HCT116 (cell line): ENCODE data around the gene CKLF. TPM values are rescaled to one million over a fixed set of nuclear protein-coding genes. Genes with fewer than 3 reads are reported as not detected.
A peak's percentile ranks its signal among the peaks of the same experiment; 100 is the strongest.

Source experiments
- ATAC-seq: fragments of 200-7000 bp; cut with Tn5 transposase; 2 replicates; pipeline ENCODE4 v1.9.1; 2020; ENCODE audit warnings: mild to moderate bottlenecking, moderate library complexity
- BruUV-seq: library from RNA; stranded (reverse); fragments of 400-500 nt; replicated peaks from 2 replicates; lab custom pipeline; 2021; lab: Mats Ljungman, UMichigan
- CTCF ChIA-PET: fragments of 300-600 bp; sonication (Branson Sonifier 250); formaldehyde crosslinking; loops from one replicate; lab custom pipeline; 2021; ENCODE audit warnings: antibody characterized with exemption; lab: Charles Lee
- POLR2A ChIA-PET: fragments of 300-600, 350-600 bp; sonication (Branson Sonifier 250); formaldehyde crosslinking; loops from one replicate; lab custom pipeline; 2021; ENCODE audit warnings: antibody characterized with exemption; lab: Charles Lee
- RAD21 ChIA-PET, 2 experiments: fragments of 300-600 bp; sonication (Branson Sonifier 250); formaldehyde crosslinking; loops; one replicate each; lab custom pipeline; 2023; ENCODE audit warnings: low total read pairs in 2 of 2; ENCODE audit not compliant: uncharacterized antibody in 2 of 2, unreplicated experiment in 2 of 2, low non-redundant PET in 1 of 2; lab: Charles Lee
- DNase-seq: peaks from one replicate; pipeline ENCODE4 v3.0.0-alpha.2; 2010; ENCODE audit warnings: low read depth, low spot score
- H2AFZ ChIP-seq: fragments of 200-600 bp; shearing (Covaris generic), sonication (generic); 2 replicates; pipeline ENCODE4 v1.6.1; 2017; ENCODE audit warnings: low read depth, mixed run types, mixed read lengths, antibody characterized with exemption, low read length; ENCODE audit not compliant: poor library complexity, severe bottlenecking
- H3K27ac ChIP-seq: 2 replicates; pipeline ENCODE4 v1.5.1; 2012; ENCODE audit warnings: low read depth, low read length
- H3K27me3 ChIP-seq: fragments of 200-600 bp; sonication (generic); 2 replicates; pipeline ENCODE4 v1.6.1; 2016; ENCODE audit warnings: mixed run types, low read length, mixed read lengths; ENCODE audit not compliant: insufficient read depth
- H3K36me3 ChIP-seq, 2 experiments: fragments of 200-500 bp in 1 of 2; fragments of 200-600 bp in 1 of 2; sonication (Bioruptor generic) in 1 of 2; sonication (generic) in 1 of 2; 2 replicates each; pipeline versions ENCODE4 v1.5.1 to v1.6.1; 2014 to 2016; ENCODE audit warnings: low read length in 2 of 2, inconsistent platforms in 1 of 2, mixed read lengths in 1 of 2, mixed run types in 1 of 2; ENCODE audit not compliant: insufficient read depth in 2 of 2, control insufficient read depth in 1 of 2
- H3K4me1 ChIP-seq, 2 experiments: fragments of 200-600 bp in 1 of 2; sonication (generic) in 1 of 2; 2 replicates each; pipeline versions ENCODE4 v1.5.1 to v1.6.1; 2012 to 2017; ENCODE audit warnings: low read length in 2 of 2, inconsistent platforms in 1 of 2, mild to moderate bottlenecking in 1 of 2, mixed read lengths in 1 of 2, mixed run types in 1 of 2, moderate library complexity in 1 of 2; ENCODE audit not compliant: insufficient read depth in 2 of 2, control insufficient read depth in 1 of 2
- H3K4me2 ChIP-seq: fragments of 200-600 bp; sonication (generic); 2 replicates; pipeline ENCODE4 v1.6.1; 2017; ENCODE audit warnings: mixed run types, low read length, mixed read lengths
- H3K4me3 ChIP-seq, 2 experiments: fragments of 200-600 bp in 1 of 2; sonication (generic) in 1 of 2; replicated peaks in 1 of 2; 2 replicates each; pipeline ENCODE4 v1.5.1; 2011 to 2016; ENCODE audit warnings: low read length in 2 of 2, control low read depth in 1 of 2, low read depth in 1 of 2, mild to moderate bottlenecking in 1 of 2, mixed read lengths in 1 of 2, mixed run types in 1 of 2
- H3K79me2 ChIP-seq: fragments of 200-600 bp; sonication (generic); 2 replicates; pipeline ENCODE4 v1.6.1; 2017; ENCODE audit warnings: mild to moderate bottlenecking, mixed run types, low read length, moderate library complexity, mixed read lengths; ENCODE audit not compliant: insufficient read depth
- H3K9ac ChIP-seq: fragments of 200-600 bp; sonication (generic); 2 replicates; pipeline ENCODE4 v1.6.1; 2016; ENCODE audit warnings: low read length, mixed read lengths
- H3K9me2 ChIP-seq: fragments of 200-600 bp; sonication (generic), shearing (Covaris generic); 2 replicates; pipeline ENCODE4 v1.6.1; 2017; ENCODE audit warnings: mixed run types, mild to moderate bottlenecking, moderate library complexity; ENCODE audit not compliant: insufficient read depth
- H3K9me3 ChIP-seq, 2 experiments: fragments of 200-500 bp in 1 of 2; fragments of 200-600 bp in 1 of 2; sonication (Bioruptor generic) in 1 of 2; sonication (generic) in 1 of 2; 2 replicates each; pipeline ENCODE4 v1.6.1; 2014 to 2017; ENCODE audit warnings: low read length in 2 of 2, mixed read lengths in 2 of 2, inconsistent platforms in 1 of 2, low read depth in 1 of 2, mild to moderate bottlenecking in 1 of 2, mixed run types in 1 of 2, moderate library complexity in 1 of 2; ENCODE audit not compliant: control insufficient read depth in 1 of 2, insufficient read depth in 1 of 2
- H4K20me1 ChIP-seq: fragments of 200-600 bp; sonication (generic), shearing (Covaris generic); 2 replicates; pipeline ENCODE4 v1.6.1; 2017; ENCODE audit warnings: mixed run types, mild to moderate bottlenecking, moderate library complexity; ENCODE audit not compliant: insufficient read depth
- CBX3 ChIP-seq: IDR thresholded peaks from 2 replicates; pipeline ENCODE4 v1.6.1; 2012; ENCODE audit warnings: low read depth
- CEBPB ChIP-seq: IDR thresholded peaks from 2 replicates; pipeline ENCODE4 v1.6.1; 2012; ENCODE audit warnings: low read depth
- ELF1 ChIP-seq: IDR thresholded peaks from 2 replicates; pipeline ENCODE4 v1.6.1; 2012; ENCODE audit warnings: low read depth, borderline replicate concordance
- EZH2phosphoT487 ChIP-seq: fragments of 200-600 bp; IDR thresholded peaks from 2 replicates; pipeline ENCODE4 v1.6.1; 2018; ENCODE audit warnings: antibody characterized with exemption, borderline replicate concordance
- FOSL1 ChIP-seq: IDR thresholded peaks from 2 replicates; pipeline ENCODE4 v1.6.1; 2012; ENCODE audit warnings: low read depth
- POLR2A ChIP-seq: IDR thresholded peaks from 2 replicates; pipeline ENCODE4 v1.7.0; 2011; ENCODE audit warnings: borderline replicate concordance; ENCODE audit not compliant: insufficient read depth, insufficient read length; ENCODE audit errors: extremely low read depth
- POLR2AphosphoS5 ChIP-seq: IDR thresholded peaks from 2 replicates; pipeline ENCODE4 v1.6.1; 2011; ENCODE audit warnings: mild to moderate bottlenecking, low read depth, low read length, moderate library complexity
- SIN3A ChIP-seq: IDR thresholded peaks from 2 replicates; pipeline ENCODE4 v1.6.1; 2012; ENCODE audit warnings: low read depth
- SP1 ChIP-seq: IDR thresholded peaks from 2 replicates; pipeline ENCODE4 v1.6.1; 2012; ENCODE audit warnings: low read depth
- SRF ChIP-seq: IDR thresholded peaks from 2 replicates; pipeline ENCODE4 v1.6.1; 2012; ENCODE audit warnings: low read depth
- TCF7L2 ChIP-seq: IDR thresholded peaks from 2 replicates; pipeline ENCODE4 v1.7.0; 2011; ENCODE audit warnings: borderline replicate concordance, inconsistent platforms; ENCODE audit not compliant: insufficient read depth, insufficient read length; ENCODE audit errors: extremely low read depth
- intact Hi-C: fragments of 100-400 bp; cut with micrococcal nuclease; formaldehyde crosslinking; loops from 2 replicates; pipeline ENCODE4 v1.10.0; 2022
- total RNA-seq: library from RNA; stranded (reverse); gene quantifications from one replicate; pipeline ENCODE4 v1.2.1, GENCODE V29; 2021; ENCODE audit not compliant: unreplicated experiment
- TF ChIP-seq, protein P1 (sequence below): IDR thresholded peaks from 2 replicates; pipeline ENCODE4 v1.6.1; 2012
- TF ChIP-seq, protein P2 (sequence below): IDR thresholded peaks from 2 replicates; pipeline ENCODE4 v1.6.1; 2011; ENCODE audit warnings: mild to moderate bottlenecking, low read length, moderate library complexity; ENCODE audit not compliant: insufficient replicate concordance; ENCODE audit errors: extremely low read depth

Gene CKLF
- total RNA-seq, 1 experiment from 2014 or later, result 38.6 TPM

DNA sequence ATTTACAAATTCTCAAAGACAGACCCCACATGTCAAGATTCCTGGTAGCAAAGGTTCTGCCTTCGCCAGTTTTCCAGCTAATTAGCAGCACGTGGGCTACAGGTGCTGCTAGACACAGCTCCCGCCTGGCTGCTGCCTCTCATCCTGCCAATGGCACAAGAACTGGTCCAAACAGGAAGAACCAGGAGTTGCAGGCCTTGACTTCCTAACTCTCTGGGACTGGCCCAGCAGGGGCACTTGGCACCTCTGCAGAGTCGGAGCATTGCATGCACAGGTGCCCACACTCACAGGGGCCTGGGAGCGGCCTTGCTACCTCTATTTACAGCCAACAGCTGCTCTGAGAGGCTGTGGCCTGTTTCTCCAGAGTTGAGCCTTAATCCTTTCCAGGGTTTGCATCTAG is 42.1 kb upstream of the CKLF start:
- POLR2A ChIA-PET, result no interaction called here
- no peak overlapping the region for H2AFZ ChIP-seq

GRCh38 chr16:66510711-66511601 is 41.4 kb upstream of the CKLF start:
- Histone ChIP-seq H3K4me1 (peaks cover 37 to 54% of the 10 kb centered on the region in 2 experiments), H3K9ac (peak overlapping the region; percentile 42), H3K36me3 (no peaks in the 10 kb centered on the region), H3K79me2 (no peaks in the 10 kb centered on the region), H3K4me3 (peak overlapping the region in 1 of 2 experiments; percentile 37; a peak in 2 of 4 replicates)
- ChIA-PET CTCF (interaction anchor here (0.9 to 1.5 kb wide), 4 partner anchors 35 to 105 kb away, joined by 3 to 15 read pairs (median 4); no protein-coding TSS in a partner anchor), RAD21 (interaction anchor here (1.1 to 1.2 kb wide), 2 partner anchors 103 to 104 kb away, joined by 3 to 5 read pairs; no protein-coding TSS in a partner anchor)
- TF ChIP-seq ELF1 (no peak), SP1 (no peak), SIN3A (no peak), EZH2phosphoT487 (no peak), POLR2AphosphoS5 (no peak), SRF (no peak), CEBPB (no peak), CBX3 (no peak), TCF7L2 (no peak), POLR2A (no peak), FOSL1 (no peak)
- TF ChIP-seq, protein P1, sequence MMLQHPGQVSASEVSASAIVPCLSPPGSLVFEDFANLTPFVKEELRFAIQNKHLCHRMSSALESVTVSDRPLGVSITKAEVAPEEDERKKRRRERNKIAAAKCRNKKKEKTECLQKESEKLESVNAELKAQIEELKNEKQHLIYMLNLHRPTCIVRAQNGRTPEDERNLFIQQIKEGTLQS, result no peak
- TF ChIP-seq, protein P2, sequence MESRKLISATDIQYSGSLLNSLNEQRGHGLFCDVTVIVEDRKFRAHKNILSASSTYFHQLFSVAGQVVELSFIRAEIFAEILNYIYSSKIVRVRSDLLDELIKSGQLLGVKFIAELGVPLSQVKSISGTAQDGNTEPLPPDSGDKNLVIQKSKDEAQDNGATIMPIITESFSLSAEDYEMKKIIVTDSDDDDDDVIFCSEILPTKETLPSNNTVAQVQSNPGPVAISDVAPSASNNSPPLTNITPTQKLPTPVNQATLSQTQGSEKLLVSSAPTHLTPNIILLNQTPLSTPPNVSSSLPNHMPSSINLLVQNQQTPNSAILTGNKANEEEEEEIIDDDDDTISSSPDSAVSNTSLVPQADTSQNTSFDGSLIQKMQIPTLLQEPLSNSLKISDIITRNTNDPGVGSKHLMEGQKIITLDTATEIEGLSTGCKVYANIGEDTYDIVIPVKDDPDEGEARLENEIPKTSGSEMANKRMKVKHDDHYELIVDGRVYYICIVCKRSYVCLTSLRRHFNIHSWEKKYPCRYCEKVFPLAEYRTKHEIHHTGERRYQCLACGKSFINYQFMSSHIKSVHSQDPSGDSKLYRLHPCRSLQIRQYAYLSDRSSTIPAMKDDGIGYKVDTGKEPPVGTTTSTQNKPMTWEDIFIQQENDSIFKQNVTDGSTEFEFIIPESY, result no peak
- TF ChIP-seq, all 23 proteins: peak for 0
- no peak for DNase-seq
- no peaks in the 10 kb centered on the region for H3K27me3 ChIP-seq
- POLR2A ChIA-PET, result interaction anchor here (1.0 to 1.3 kb wide), 2 partner anchors 10 to 11 kb away, joined by 3 to 4 read pairs; no protein-coding TSS in a partner anchor
- intact Hi-C loops, result no loop called here
- no peaks in the 10 kb centered on the region for H3K9me2 ChIP-seq
- no peaks in the 10 kb centered on the region for H3K9me3 ChIP-seq
- H3K27ac ChIP-seq, result peak overlapping the region; percentile 63
- H2AFZ ChIP-seq, result no peak overlapping the region
- peak; percentile 25 for ATAC-seq
- H4K20me1 ChIP-seq, result no peaks in the 10 kb centered on the region; the same call in 1 of the 2 replicates
- no TSS peak for BruUV-seq
- peak overlapping the region; percentile 80 for H3K4me2 ChIP-seq

More for the DNA sequence above, 42.1 kb upstream of the CKLF start:
- Histone ChIP-seq H3K27me3 (no peaks in the 10 kb centered on the region), H3K9me2 (no peaks in the 10 kb centered on the region), H3K79me2 (no peaks in the 10 kb centered on the region), H3K4me2 (no peak overlapping the region), H3K9me3 (no peaks in the 10 kb centered on the region), H3K9ac (no peak overlapping the region), H3K36me3 (no peaks in the 10 kb centered on the region), H4K20me1 (no peaks in the 10 kb centered on the region; the same call in 1 of the 2 replicates), H3K27ac (no peak overlapping the region), H3K4me1 (peaks cover 35 to 48% of the 10 kb centered on the region in 2 experiments), H3K4me3 (no peak overlapping the region)
- ChIA-PET RAD21 (no interaction called here), CTCF (interaction anchor here (0.9 kb wide), 1 partner anchor 103 kb away, joined by 3 read pairs; no protein-coding TSS in a partner anchor)
- intact Hi-C loops, result no loop called here
- BruUV-seq, result no TSS peak
- TF ChIP-seq CEBPB, result no peak
- DNase-seq (no peak), ATAC-seq (no peak)
